SW480 (cell line): ENCODE measurements around the gene SEMA3E.
"Not testable (repeated sequence)": the region's sequence is repeated elsewhere in the genome, so short reads cannot be mapped to it uniquely, and the experiment has no call there.

Experiments used
- DNase-seq: peaks from one replicate; pipeline ENCODE4 v3.0.0-alpha.2; 2016; ENCODE audit warnings: low spot score

Gene SEMA3E

DNA sequence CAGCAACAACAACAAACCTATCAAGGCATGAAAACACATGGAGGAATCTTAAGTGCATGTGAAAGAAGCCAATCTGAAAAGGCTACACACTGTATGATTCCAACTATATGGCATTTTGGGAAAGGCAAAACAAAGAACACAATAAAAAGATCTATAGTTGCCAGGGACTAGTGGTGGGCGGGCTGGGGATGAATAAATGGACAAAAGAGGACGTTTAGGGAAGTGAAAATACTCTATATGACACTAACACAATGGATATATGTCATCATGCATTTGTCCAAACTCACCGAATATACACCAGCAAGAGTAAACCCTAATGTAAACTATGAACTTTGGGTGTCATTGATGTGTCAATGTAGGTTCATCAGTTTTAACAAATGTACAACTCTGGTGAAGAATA, 89.1 kb downstream of the SEMA3E start:
- no peak for DNase-seq

GRCh38 chr7:83552556-83552955, 96.4 kb downstream of the SEMA3E start:
- DNase-seq: not testable (repeated sequence)

- DNase-seq: no peak
These were observed 98.8 kb downstream of the SEMA3E start for GRCh38 chr7:83550100-83550499.

GRCh38 chr7:83548250-83548649, 100.7 kb downstream of the SEMA3E start:
- DNase-seq: no peak

GRCh38 chr7:83547526-83547925, 101.4 kb downstream of the SEMA3E start:
- DNase-seq: peak; percentile 57

DNA sequence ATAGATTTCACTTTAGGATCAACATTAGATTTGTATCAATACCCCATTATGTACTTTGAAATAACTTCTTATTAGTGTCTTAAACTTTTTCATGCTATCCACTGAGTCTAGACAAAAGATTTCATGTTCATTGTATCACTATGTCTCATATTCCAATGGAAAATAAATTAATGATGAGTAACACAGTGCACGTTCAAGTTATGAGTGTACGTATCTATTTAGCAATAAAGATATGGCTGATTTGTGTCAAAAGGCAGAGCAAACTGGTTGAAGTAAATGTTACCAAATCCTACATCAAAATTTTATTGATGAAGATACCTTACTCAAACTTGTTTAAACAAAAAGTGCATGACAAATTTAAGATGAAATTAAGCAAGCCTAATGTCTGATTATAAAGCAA, 102.4 kb downstream of the SEMA3E start:
- no peak for DNase-seq

DNA sequence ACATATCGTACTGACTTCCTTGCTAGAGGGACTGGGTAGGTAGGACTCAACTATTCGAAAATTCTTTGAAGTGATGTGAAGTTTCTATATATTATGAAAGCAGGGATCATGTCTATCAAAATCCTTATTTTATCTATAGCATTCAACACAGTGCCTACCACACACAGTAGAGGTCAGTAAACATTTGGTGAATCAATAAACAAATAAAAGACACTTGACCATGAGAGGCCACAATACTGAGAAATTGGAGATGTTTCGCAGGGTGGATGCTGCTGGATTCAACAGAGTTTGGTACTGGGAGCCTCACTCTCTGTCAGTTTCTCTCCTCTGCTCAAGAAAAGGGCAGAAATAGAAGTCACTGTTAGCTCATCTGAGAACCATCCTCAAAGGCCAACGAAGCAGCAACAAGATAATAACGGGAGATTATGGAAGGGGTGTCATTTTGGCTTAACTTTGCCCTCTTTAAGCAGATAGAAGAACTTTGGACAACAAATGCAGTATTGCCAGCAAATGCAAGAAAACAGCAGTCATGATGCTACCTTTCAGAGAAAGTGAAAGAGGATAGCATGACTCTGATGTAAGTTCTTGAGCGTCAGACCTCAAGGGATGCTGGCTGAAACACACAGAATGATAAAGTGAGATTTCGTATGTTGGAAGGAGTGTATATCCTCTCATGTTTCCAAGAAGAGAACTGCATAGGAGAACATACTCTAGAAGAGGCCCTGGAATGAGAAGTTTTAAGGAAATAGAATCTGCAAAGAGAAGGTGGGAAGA, 107.6 kb downstream of the SEMA3E start:
- no peak for DNase-seq

- no peak for DNase-seq
These were observed 114.5 kb downstream of the SEMA3E start for GRCh38 chr7:83534488-83534887.

DNA sequence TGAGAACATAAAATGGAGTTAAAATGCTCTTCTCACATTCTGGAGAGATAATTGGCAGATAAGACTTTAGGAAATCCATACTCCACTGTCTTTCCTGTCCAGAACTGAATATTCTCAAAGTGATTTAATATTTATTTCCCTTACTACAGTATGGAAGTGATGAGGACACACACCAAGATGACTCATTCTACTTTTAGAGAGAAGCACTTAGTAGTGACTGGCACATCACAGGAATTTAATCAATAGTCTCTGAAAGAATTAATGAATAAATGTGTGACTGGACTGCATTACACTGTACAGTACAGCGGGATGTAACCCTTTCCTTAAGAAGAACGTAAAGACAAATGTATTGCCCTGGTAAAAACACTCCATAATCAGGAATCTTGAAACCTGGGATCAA, 116.7 kb downstream of the SEMA3E start:
- DNase-seq: no peak

- DNase-seq: no peak
These were observed 117.2 kb downstream of the SEMA3E start for GRCh38 chr7:83531766-83532165.

- DNase-seq: no peak
These were observed 120.0 kb downstream of the SEMA3E start for GRCh38 chr7:83528925-83529423.

DNA sequence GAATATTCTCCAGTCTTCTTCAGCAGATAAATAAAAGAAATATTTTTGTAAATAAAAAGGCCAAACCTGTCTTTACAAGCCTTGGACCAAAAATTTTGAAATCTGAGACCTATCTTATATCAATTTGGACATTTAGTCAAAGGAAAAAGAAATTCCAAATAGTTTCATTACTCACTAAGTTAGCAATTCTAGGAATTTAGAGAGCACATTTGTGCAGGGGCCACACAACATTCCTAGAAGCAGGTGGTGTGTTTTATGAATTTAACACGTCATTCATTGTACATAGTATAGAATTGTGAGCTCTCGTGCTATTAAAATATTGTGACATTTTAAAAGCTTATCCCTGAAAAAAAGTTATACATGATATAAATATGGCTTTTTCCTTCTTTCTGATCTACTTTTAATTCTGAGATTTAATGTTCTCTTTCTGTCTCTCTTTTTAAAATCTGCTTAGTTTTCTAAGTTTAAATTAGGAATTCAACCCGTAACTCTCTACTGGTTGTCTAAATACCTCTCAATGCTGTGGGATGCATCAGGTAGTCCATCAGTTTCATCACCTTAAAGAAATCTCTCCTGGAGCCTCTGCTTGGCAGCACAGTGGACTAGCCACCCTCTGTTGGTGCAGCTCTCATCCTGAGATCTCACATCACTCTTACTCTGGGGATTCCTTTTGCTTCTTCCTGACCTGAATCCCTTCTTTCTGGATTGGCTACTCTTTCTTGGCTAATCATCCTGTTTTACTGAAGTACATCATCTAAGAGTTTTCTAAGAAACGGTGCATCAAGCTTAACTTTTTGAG, 124.5 kb downstream of the SEMA3E start:
- no peak for DNase-seq

DNA sequence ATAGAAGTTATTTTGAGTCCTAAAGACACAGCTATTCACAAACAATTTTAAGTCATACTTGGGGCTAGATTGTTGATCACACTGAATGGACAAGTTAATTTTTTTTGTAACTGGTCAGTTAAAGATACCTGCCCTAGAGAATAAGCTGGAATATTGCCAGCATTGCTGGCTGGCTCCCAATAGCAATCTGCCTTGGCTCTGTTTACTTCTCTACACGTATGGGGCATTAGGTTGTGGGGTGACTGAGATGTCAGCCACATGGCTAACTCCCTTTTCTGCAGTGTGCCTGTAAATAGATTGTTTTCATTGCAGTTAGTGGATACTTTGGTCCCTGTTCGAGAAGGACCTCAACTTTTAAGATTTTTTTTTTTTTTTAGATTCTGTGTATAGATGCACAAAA, 128.2 kb downstream of the SEMA3E start:
- no peak for DNase-seq

GRCh38 chr7:83519240-83519639, 129.7 kb downstream of the SEMA3E start:
- no peak for DNase-seq

DNA sequence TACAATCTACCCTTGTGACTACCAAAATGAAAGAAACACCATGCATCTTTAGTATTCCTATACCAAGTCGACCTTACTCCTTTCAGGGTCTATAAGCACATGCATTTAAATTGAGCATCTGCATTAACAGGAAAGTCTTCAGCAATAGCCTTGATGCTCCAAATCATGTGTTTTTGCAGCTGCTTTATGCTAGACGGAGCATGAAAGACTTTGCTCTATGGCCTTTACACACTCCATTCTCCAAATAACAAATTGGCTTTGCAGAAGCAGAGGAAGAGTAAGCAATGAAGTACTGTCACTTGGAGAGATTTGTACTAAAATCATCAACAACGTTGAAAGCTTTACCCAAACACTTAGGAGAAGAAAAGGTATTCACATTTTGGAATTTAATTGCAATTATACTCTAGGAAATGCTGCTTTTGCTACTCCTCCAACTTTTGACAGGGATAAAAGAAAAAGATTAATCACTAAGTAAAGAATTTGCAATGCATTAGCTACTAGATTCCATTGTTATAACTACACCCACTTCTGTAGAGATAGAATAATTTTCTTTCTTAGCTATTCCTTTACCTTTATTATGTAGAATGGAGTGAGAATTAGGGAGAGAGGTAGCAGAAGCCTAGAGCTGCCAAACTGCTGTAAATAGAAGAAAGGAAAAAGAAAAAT, 131.8 kb downstream of the SEMA3E start:
- DNase-seq: no peak

GRCh38 chr7:83514977-83515376, 134.0 kb downstream of the SEMA3E start:
- DNase-seq: no peak

DNA sequence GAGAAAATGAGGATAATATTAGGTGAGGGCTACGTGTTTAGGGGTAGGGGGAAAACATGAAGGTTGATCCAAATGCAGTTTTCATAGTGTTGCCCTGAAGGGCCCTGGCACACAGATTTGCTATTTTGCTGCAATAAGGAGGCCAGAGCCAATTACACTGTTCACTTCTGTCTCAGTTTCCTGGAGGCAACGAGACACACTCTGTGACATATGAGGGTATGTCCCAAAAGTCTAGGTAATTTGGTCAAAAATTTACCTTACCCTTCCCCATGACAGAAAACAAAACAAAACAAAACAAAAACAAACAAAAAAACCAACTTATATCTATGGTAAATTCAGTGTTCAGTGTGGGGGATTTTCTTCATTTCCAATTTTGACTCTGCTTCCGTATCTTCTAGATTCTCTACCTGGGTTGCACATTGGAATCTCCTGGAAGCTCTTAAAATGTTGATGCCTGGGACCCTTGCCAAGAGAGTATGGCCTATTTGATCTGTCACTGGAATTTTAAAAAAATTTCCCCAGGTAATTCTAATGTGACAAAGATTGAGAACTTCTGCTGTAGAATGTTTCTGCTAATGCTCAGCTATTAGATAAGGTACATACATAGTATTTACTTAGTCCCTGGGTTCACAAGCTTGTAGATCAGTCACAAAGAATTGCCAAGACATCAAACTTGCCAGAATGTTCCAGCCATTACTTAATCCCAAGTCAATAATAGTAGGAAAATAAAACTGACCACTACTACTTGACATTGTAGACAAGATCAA, 139.5 kb downstream of the SEMA3E start:
- no peak for DNase-seq

GRCh38 chr7:83504330-83504729, 144.6 kb downstream of the SEMA3E start:
- DNase-seq: no peak

DNA sequence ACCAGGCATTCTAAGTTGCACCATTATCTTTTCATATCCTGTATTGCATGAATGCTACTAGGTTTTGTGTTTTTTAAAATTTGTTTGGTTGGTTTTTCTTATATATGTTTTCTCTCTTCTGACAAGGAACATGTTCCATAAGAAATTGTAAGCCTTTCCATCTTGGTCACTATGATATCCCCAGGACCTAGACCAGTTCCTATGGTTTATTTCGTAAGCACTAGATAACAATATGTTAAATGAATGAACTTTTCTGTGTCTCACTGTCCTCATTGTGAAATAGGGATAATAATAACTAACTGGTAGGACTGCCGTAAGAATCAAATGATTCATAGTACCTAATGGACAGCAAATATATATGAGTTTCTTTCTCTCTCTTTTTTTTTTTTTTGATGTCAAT, 146.3 kb downstream of the SEMA3E start:
- DNase-seq: no peak

DNA sequence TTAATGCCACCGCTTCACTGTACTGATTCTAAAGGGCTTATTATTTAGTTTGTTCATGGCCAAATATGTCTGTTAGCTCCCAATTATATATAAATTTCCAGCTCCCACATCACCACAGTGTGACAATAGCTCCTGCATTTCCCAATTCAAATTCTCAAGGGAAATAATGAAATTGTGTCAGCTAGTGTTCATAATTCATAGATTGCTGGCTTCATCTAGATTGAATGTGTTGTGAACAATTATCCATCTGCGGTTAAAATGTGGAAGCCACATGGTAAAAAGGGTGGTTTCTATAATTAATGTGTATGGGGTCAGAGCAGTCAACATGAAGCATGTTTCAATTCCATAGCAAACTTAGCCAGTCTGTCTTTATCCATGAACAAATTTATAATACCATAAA, 154.3 kb downstream of the SEMA3E start:
- no peak for DNase-seq

DNA sequence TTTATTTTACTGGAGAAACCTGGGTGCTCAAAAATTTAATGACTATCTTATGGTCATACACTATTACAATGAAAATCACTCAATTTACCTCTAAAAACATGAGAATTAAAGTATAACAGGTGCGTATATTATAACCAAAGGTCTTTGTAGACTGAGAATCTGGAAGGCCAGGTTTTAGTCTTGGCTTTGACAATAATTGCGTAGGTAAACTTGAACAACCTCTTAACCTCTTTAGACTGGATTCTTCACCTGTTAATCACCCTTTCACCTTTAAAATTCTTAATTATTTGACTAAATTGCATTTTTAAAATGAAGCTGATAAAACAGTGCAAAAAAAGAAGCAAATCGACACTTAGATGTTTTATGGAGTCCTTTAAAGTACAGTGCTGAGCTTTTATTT, 156.1 kb downstream of the SEMA3E start:
- no peak for DNase-seq

DNA sequence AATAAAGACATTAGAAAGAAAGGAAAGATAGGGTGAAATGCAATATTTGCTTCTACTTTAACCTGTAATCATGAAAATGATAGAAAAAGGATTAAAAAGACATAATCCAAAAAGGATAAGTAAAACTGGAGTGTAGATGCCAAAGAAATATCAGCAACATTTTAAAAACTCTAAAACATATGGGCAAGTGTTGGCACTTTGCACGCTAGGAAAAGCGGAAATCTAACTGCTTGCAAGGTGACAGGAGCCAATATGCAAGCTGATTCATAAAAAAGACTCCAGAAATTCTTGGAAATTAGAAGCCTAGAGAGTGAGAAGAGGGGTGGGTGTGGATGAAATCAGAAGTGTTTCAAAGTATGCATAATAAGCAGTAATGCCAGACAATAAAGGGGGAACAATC, 161.1 kb downstream of the SEMA3E start:
- no peak for DNase-seq
